Fibroblast of gingiva (primary cell): Measurements from ENCODE around the gene PTCD2.
"Not testable (repeated sequence)": the region's sequence is repeated elsewhere in the genome, so short reads cannot be mapped to it uniquely, and the experiment has no call there.

Experiments
- DNase-seq: peaks from one replicate; pipeline ENCODE4 v3.0.0-alpha.2; 2011; ENCODE audit warnings: low read depth

PTCD2 gene

GRCh38 chr5:72380492-72381274, 60.5 kb downstream of the PTCD2 start:
- no peak for DNase-seq

- peak; percentile 16 for DNase-seq
Measured at GRCh38 chr5:72383280-72383679, 63.1 kb downstream of the PTCD2 start.

GRCh38 chr5:72383726-72384125, 63.6 kb downstream of the PTCD2 start:
- no peak for DNase-seq

DNA sequence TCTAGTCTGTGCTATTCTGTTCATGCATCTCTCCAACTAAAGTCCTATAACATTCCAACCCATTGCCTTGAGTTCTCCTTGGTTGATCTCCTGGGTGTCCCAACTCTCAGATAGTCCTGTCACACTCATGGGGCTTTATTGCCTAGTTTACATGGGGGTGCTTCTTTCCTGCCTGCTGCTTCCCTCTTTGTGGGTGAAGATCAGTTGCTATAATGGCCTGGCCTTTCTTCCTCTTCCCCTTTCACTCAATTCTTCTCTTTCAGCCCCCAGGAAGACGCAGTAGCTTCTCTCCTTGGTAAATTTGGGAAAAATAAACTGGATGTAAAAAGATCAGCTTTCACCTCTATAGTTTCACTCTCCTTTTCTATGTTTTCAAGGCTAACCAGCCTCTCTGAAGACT, 66.5 kb downstream of the PTCD2 start:
- DNase-seq: no peak

DNA sequence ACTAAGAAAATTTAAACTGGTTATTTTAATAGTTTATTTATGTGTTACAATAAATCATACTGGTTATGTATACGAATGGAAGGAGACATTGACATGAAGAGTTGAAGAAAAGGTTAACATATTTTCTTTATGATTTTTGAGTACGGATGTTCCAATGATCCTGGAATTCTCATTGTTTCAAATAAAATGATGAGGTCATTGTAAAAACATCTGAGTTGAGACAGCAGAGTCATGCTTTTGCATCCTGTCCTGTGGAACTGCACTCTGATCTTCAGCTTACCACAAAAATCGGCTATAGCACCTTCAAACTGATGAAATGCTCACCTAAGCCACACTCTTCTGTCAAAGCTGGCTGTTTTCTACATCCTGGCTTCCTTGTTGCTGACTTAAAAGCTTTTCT, 67.8 kb downstream of the PTCD2 start:
- peak; percentile 73 for DNase-seq

- DNase-seq: peak; percentile 35
Measured at GRCh38 chr5:72388646-72389045, 68.5 kb downstream of the PTCD2 start.

- DNase-seq: no peak
Measured at GRCh38 chr5:72390836-72391235, 70.7 kb downstream of the PTCD2 start.

DNA sequence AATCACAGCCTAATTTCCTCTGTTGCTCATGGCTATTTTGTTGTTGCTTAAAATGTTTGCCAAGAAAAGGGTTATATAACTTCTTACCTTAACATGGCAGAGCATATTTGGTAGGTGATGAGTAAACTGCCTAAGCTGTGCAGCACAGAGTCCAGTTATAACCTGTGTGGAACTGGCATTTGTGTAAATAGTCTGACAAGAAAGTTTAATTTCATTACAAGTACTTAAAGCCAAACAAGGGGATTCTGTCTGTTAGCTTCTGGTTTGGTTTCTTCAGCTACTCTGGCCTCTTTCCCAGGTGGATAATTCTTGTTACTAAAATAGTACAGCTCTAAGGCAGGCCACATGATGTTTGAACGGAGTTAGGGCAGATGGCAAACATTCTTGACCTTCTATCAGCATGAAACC, 72.2 kb downstream of the PTCD2 start:
- DNase-seq: peak; percentile 88

DNA sequence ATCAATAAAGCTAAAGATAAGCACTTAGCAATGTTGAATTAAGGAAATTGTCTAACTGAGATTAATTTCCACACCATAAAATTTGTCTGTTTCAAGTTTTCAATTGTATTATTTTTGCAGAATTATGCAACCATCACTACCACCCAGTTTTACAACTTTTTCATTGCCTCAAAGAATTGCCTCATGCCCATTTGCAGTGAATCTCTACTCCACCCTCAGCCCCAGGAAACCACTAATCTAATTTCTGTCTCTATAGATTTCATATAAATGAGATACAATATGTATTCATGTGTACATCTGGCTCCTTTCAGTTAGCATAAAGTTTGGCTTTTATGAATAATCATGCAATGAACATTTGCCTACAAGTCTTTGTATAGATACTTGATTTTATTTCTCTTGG, 72.9 kb downstream of the PTCD2 start:
- DNase-seq: no peak

DNA sequence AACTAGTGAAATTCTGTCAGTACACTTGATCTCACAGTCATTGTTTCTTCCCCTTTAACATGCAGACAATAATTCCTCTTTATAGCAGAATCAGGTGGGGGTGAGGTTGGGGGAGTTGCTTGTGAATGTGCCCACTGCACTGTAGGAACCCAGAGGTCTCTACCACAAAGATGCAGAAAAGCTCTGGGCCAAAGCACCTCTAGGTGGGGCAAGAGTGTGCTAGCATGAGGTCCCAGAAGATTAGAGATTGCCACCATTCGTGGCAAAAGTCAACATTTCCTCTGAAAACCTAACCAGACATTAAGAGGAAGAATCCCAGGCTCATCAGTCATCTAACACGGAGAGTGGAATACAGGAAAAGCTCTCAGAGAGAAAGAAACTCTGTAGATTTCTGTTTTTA, 74.5 kb downstream of the PTCD2 start:
- no peak for DNase-seq

DNA sequence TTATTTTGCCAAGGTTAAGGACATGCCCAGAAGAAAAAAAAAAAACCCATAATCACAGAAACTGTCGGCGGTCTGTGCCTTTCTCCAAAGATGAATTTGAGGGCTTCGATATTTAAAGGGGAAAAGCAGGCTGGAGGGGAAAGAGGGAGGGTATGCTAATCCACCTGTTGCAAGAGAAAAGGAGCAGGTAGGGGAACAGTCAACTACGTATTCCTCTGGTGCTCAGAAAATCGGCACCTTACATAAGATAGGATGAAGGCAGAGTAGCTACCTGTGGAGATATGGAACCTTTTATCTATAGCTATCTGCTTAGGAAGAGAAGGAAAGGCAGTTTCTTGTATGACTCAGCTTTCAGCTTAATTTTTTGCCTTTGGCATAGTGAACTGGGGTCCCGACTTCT, 77.7 kb downstream of the PTCD2 start:
- DNase-seq: no peak

- no peak for DNase-seq
Measured at GRCh38 chr5:72400950-72401349, 80.8 kb downstream of the PTCD2 start.

GRCh38 chr5:72402381-72402890, 82.3 kb downstream of the PTCD2 start:
- peak; percentile 87 for DNase-seq

- DNase-seq: no peak
Measured at GRCh38 chr5:72402959-72403628, 82.9 kb downstream of the PTCD2 start.

- DNase-seq: not testable (repeated sequence)
Measured at GRCh38 chr5:72404771-72405170, 84.6 kb downstream of the PTCD2 start.

DNA sequence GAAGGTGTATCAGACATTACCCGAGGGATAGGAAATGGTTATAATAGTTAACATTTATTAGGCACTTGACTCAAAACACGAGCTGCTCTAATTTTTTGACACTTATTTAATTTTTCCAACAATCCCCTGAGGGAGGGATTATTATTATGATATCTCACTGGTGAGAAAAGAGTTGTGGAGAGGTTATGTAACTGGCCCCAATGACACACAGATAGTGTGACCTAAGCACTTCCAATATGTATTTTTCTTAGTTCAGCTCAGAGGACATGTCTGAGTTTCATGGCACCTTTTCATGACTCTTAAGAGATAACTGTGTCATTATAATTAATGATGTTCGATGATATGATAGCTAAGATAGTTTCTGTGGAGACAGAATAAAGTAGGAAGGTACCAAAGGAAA, 86.9 kb downstream of the PTCD2 start:
- no peak for DNase-seq

DNA sequence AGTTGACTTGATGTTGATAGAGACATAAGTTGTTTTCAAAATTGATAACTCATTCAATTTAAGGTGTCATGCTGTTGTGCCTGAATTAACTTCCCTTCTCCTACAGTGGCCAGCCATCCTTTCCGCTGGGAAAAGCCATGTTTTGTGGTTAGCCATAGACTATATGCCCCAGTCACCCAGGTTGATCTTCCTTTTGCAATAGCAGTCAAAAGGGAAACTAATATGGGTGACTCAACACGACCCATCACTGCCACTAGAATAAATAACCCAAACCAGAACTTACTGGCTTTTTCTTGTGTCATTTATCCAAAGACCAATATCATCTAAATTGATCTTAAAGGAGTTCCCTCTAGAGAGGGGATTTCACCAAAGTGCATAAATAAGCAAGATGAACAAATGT, 87.4 kb downstream of the PTCD2 start:
- DNase-seq: peak; percentile 21

DNA sequence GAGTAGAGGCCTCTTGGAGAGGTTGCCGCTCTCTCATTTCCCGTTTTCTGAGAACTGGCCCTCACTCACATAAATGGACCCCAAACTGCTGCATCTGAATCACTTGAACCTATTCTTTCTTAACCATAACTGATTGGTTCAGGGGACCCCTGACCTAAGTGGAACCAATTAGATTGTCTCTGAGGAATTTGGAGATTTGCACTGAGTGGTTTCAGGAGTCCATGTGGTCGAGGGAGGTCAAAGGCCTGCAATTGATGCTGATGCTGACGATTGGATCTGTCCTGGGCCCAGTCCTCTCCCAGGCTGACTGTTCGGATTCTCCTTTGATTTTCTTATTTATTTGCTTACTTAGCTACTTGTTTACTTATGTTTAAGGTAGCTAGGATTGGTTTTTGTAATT, 88.0 kb downstream of the PTCD2 start:
- no peak for DNase-seq

DNA sequence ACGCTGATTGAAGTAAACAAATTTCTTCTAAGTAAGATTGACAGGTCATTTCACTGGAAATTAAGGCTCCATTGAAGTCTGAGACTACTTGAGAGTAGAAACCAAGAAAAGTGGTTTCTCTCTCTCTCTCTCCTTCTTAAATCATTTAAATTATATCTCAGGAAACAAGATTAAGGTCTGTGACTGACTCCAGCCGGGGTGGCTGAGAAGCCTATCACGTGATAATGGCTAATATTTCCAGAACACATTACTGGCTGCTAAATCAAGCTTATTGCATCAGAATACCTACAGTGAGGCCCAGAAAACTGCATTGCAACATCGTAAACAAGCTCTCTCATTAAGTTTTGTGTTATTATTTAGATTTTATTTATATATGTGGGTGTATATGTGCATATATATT, 88.4 kb downstream of the PTCD2 start:
- DNase-seq: peak; percentile 52

- DNase-seq: peak; percentile 49
Measured at GRCh38 chr5:72410688-72411295, 90.6 kb downstream of the PTCD2 start.

- DNase-seq: peak; percentile 53
Measured at GRCh38 chr5:72412283-72413055, 92.3 kb downstream of the PTCD2 start.

- no peak for DNase-seq
Measured at GRCh38 chr5:72415616-72416325, 95.6 kb downstream of the PTCD2 start.
